GM12892 (cell line): Measurements from ENCODE around the gene TFF2.

Experiments used
- POLR2A ChIP-seq: IDR thresholded peaks from 2 replicates; pipeline ENCODE4 v1.6.1; 2011; ENCODE audit warnings: low read depth, low read length, control low read depth
- POLR2AphosphoS5 ChIP-seq: IDR thresholded peaks from 2 replicates; pipeline ENCODE4 v1.6.1; 2011; ENCODE audit warnings: low read depth, low read length, control low read depth
- TAF1 ChIP-seq: IDR thresholded peaks from 2 replicates; pipeline ENCODE4 v1.6.1; 2011; ENCODE audit warnings: low read depth, mild to moderate bottlenecking, control low read depth, low read length, borderline replicate concordance

GRCh38 chr21:42312626-42313104, 38.1 kb downstream of the TFF2 start:
- no peak for TF ChIP-seq POLR2AphosphoS5
- no peak for TF ChIP-seq POLR2A
- no peak for TF ChIP-seq TAF1
